RWPE1 (cell line): Measurements from ENCODE around the gene UHMK1.
A peak's percentile ranks its signal among the peaks of the same experiment; 100 is the strongest.

Experiments
- CTCF ChIA-PET: fragments of 350-600 bp; sonication (Branson Sonifier 250); formaldehyde crosslinking; extraction: SDS; loops from one replicate; lab custom pipeline; 2021; lab: Yijun Ruan, JAX
- POLR2A ChIA-PET: fragments of 400-600 bp; formaldehyde crosslinking; extraction: SDS; loops from one replicate; lab custom pipeline; 2020; ENCODE audit warnings: antibody characterized with exemption; ENCODE audit not compliant: low non-redundant PET; lab: Yijun Ruan, JAX
- DNase-seq: peaks from one replicate; pipeline ENCODE4 v3.0.0; 2012; ENCODE audit warnings: low spot score
- H3K27ac ChIP-seq: fragments of 450-650 bp; 2 replicates; pipeline ENCODE4 v1.5.1; 2017
- TF ChIP-seq, protein P1 (sequence below): fragments of 450-650 bp; conservative IDR thresholded peaks from 2 replicates; pipeline ENCODE4 v1.5.1; 2017; ENCODE audit warnings: low read depth, mild to moderate bottlenecking

UHMK1 gene

GRCh38 chr1:162560303-162561036 is 62.9 kb downstream of the UHMK1 start:
- peak overlapping the region; percentile 93 for H3K27ac ChIP-seq
- ChIA-PET CTCF (interaction anchor here (0.7 kb wide), 1 partner anchor 448 kb away, joined by 4 read pairs; no protein-coding TSS in a partner anchor), POLR2A (no interaction called here)
- TF ChIP-seq, protein P1, sequence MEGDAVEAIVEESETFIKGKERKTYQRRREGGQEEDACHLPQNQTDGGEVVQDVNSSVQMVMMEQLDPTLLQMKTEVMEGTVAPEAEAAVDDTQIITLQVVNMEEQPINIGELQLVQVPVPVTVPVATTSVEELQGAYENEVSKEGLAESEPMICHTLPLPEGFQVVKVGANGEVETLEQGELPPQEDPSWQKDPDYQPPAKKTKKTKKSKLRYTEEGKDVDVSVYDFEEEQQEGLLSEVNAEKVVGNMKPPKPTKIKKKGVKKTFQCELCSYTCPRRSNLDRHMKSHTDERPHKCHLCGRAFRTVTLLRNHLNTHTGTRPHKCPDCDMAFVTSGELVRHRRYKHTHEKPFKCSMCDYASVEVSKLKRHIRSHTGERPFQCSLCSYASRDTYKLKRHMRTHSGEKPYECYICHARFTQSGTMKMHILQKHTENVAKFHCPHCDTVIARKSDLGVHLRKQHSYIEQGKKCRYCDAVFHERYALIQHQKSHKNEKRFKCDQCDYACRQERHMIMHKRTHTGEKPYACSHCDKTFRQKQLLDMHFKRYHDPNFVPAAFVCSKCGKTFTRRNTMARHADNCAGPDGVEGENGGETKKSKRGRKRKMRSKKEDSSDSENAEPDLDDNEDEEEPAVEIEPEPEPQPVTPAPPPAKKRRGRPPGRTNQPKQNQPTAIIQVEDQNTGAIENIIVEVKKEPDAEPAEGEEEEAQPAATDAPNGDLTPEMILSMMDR: no peak
- DNase-seq: no peak

GRCh38 chr1:162561037-162561615 is 63.5 kb downstream of the UHMK1 start:
- DNase-seq: peak; percentile 94
- ChIA-PET CTCF (no interaction called here), POLR2A (no interaction called here)
- TF ChIP-seq, protein P1: no peak
- peak overlapping the region; percentile 93 for H3K27ac ChIP-seq

GRCh38 chr1:162561616-162562469 is 64.2 kb downstream of the UHMK1 start, which contains the start of gene UAP1:
Gene UAP1 (plus strand): TSS chr1:162561722. CDS start chr1:162566069, 4,347 bp downstream.
- TF ChIP-seq, protein P1: no peak
- DNase-seq: peak; percentile 27
- peak within 1 kb of the TSS; percentile 93 for H3K27ac ChIP-seq
- CTCF ChIA-PET: interaction anchor here (0.6 kb wide), 1 partner anchor 1043 kb away, joined by 4 read pairs; no protein-coding TSS in a partner anchor
- POLR2A ChIA-PET: no interaction called here

GRCh38 chr1:162562470-162562828 is 64.8 kb downstream of the UHMK1 start:
- peak; percentile 21 for DNase-seq
- peak overlapping the region; percentile 93 for H3K27ac ChIP-seq
- POLR2A ChIA-PET: interaction anchor here (0.6 kb wide), 1 partner anchor 135 kb away, joined by 10 read pairs; no protein-coding TSS in a partner anchor
- TF ChIP-seq, protein P1: no peak
- CTCF ChIA-PET: no interaction called here

- H3K27ac ChIP-seq: no peak overlapping the region
- TF ChIP-seq, protein P1: no peak
- no peak for DNase-seq
- ChIA-PET POLR2A (no interaction called here), CTCF (no interaction called here)
These were observed 67.2 kb downstream of the UHMK1 start for GRCh38 chr1:162564762-162565218.

DNA sequence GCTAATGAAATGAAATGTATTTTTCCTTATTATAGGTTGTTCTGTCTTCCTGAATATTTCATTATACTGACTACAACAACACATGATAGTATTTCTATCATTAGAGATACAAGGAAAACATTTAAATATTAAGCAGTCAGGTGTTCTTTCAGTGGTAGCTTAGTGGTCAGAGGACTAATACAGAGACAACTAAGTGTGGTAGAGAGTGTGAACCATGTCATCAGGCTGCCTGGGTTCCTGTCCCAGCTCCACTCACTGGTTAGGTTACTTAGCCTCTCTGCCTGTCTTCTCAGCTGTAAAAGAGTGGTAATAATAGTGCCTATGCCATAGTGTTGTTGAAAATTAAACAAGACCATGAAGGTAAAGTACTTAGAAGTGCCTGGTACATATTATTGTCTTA is 67.8 kb downstream of the UHMK1 start:
- CTCF ChIA-PET: interaction anchor here (0.5 to 0.9 kb wide), 2 partner anchors 26 to 280 kb away, joined by 3 to 4 read pairs; no protein-coding TSS in a partner anchor
- TF ChIP-seq, protein P1: no peak
- H3K27ac ChIP-seq: no peak overlapping the region
- POLR2A ChIA-PET: no interaction called here
- DNase-seq: no peak
